SK-N-SH treated with all-trans-retinoic acid at 6 μM for 48 hours (cell line): ENCODE results near the gene NRDE2.

ENCODE experiments used
- ATAC-seq: fragments of 200-7000 bp; cut with Tn5 transposase; 3 replicates; pipeline ENCODE4 v1.9.1; 2020; ENCODE audit warnings: mild to moderate bottlenecking, moderate library complexity
- BACH2 ChIP-seq: fragments of 250-450 bp; sonication (Bioruptor Pico); IDR thresholded peaks from 2 replicates; pipeline ENCODE4 v1.9.0; 2021; ENCODE audit warnings: mild to moderate bottlenecking, borderline replicate concordance
- CREB5 ChIP-seq: fragments of 250-450 bp; sonication (Bioruptor Pico); IDR thresholded peaks from 2 replicates; pipeline ENCODE4 v1.5.1; 2020; ENCODE audit warnings: low read depth, mild to moderate bottlenecking, moderate library complexity
- CSDC2 ChIP-seq: fragments of 250-450 bp; sonication (Bioruptor Pico); IDR thresholded peaks from 2 replicates; pipeline ENCODE4 v1.5.0; 2020; ENCODE audit warnings: mild to moderate bottlenecking, moderate library complexity
- CSRNP3 ChIP-seq: fragments of 250-450 bp; sonication (Bioruptor Pico); IDR thresholded peaks from 2 replicates; pipeline ENCODE4 v1.5.1; 2021; ENCODE audit warnings: mild to moderate bottlenecking, moderate library complexity
- ESRRG ChIP-seq: fragments of 250-450 bp; sonication (Bioruptor Pico); IDR thresholded peaks from 2 replicates; pipeline ENCODE4 v1.6.1; 2021; ENCODE audit warnings: mild to moderate bottlenecking
- GLIS3 ChIP-seq: fragments of 250-450 bp; sonication (Bioruptor Pico); IDR thresholded peaks from 2 replicates; pipeline ENCODE4 v1.5.0; 2020; ENCODE audit warnings: mild to moderate bottlenecking, moderate library complexity
- ISL1 ChIP-seq: fragments of 250-450 bp; sonication (Bioruptor Pico); IDR thresholded peaks from 2 replicates; pipeline ENCODE4 v2.1.2; 2022; ENCODE audit warnings: mild to moderate bottlenecking, moderate library complexity
- OSR1 ChIP-seq: fragments of 250-450 bp; sonication (Bioruptor Pico); IDR thresholded peaks from 2 replicates; pipeline ENCODE4 v1.8.0; 2022; ENCODE audit warnings: moderate library complexity, mild to moderate bottlenecking, inconsistent platforms
- PATZ1 ChIP-seq: fragments of 250-450 bp; sonication (Bioruptor Pico); IDR thresholded peaks from 2 replicates; pipeline ENCODE4 v1.8.0; 2020; ENCODE audit warnings: mild to moderate bottlenecking, moderate library complexity, borderline replicate concordance
- POU6F1 ChIP-seq: fragments of 250-450 bp; sonication (Bioruptor Pico); IDR thresholded peaks from 2 replicates; pipeline ENCODE4 v1.8.0; 2021; ENCODE audit warnings: low read depth, mild to moderate bottlenecking, moderate library complexity, borderline replicate concordance
- RARB ChIP-seq: fragments of 250-450 bp; sonication (Bioruptor Pico); IDR thresholded peaks from 2 replicates; pipeline ENCODE4 v1.8.0; 2021; ENCODE audit warnings: mild to moderate bottlenecking, moderate library complexity
- SNAI2 ChIP-seq: fragments of 250-450 bp; sonication (Bioruptor Pico); IDR thresholded peaks from 2 replicates; pipeline ENCODE4 v1.5.0; 2020; ENCODE audit warnings: mild to moderate bottlenecking, moderate library complexity
- TCF4 ChIP-seq: fragments of 250-450 bp; sonication (Bioruptor Pico); IDR thresholded peaks from 2 replicates; pipeline ENCODE4 v1.8.0; 2021; ENCODE audit warnings: mild to moderate bottlenecking, moderate library complexity, borderline replicate concordance
- TOX ChIP-seq: fragments of 250-450 bp; sonication (Bioruptor Pico); IDR thresholded peaks from 2 replicates; pipeline ENCODE4 v1.8.0; 2021; ENCODE audit warnings: mild to moderate bottlenecking, moderate library complexity, borderline replicate concordance
- TSHZ2 ChIP-seq: fragments of 250-450 bp; sonication (Bioruptor Pico); IDR thresholded peaks from 2 replicates; pipeline ENCODE4 v1.5.0; 2020; ENCODE audit warnings: mild to moderate bottlenecking, moderate library complexity
- ZC3H10 ChIP-seq: fragments of 250-450 bp; sonication (Bioruptor Pico); IDR thresholded peaks from 2 replicates; pipeline ENCODE4 v1.5.1; 2021; ENCODE audit warnings: mild to moderate bottlenecking, moderate library complexity
- ZFP3 ChIP-seq: fragments of 250-450 bp; sonication (Bioruptor Pico); IDR thresholded peaks from 2 replicates; pipeline ENCODE4 v1.5.0; 2020; ENCODE audit warnings: mild to moderate bottlenecking, moderate library complexity
- ZFP30 ChIP-seq: fragments of 450-650 bp; formaldehyde crosslinking; IDR thresholded peaks from 2 replicates; pipeline ENCODE4 v1.5.0; 2022; ENCODE audit warnings: mild to moderate bottlenecking, moderate library complexity
- ZNF70 ChIP-seq: fragments of 450-650 bp; formaldehyde crosslinking; IDR thresholded peaks from 2 replicates; pipeline ENCODE4 v1.5.0; 2020; ENCODE audit warnings: mild to moderate bottlenecking, moderate library complexity

Gene NRDE2

GRCh38 chr14:90294872-90295271 is 36.9 kb downstream of the NRDE2 start (continued):
- no peak for TF ChIP-seq TSHZ2 (CRISPR knock-in tag)
- TF ChIP-seq TOX (CRISPR knock-in tag): no peak
- no peak for TF ChIP-seq CSDC2
- no peak for TF ChIP-seq TCF4 (CRISPR knock-in tag)
- TF ChIP-seq OSR1 (CRISPR knock-in tag): no peak
- no peak for TF ChIP-seq GLIS3 (CRISPR knock-in tag)
- TF ChIP-seq ISL1: no peak
- no peak for TF ChIP-seq POU6F1

GRCh38 chr14:90293766-90294730 is 37.7 kb downstream of the NRDE2 start:
- TF ChIP-seq RARB (no peak), TOX (CRISPR knock-in tag) (no peak), TSHZ2 (CRISPR knock-in tag) (no peak), CSRNP3 (CRISPR knock-in tag) (no peak), PATZ1 (CRISPR knock-in tag) (no peak), SNAI2 (CRISPR knock-in tag) (no peak), ZNF70 (CRISPR knock-in tag) (no peak), ESRRG (CRISPR knock-in tag) (no peak), ZC3H10 (CRISPR knock-in tag) (no peak)
- ATAC-seq: no peak; the same call in 2 of the 3 replicates

- ATAC-seq: no peak
- TF ChIP-seq BACH2 (CRISPR knock-in tag) (no peak), CSRNP3 (CRISPR knock-in tag) (no peak), RARB (no peak), ZC3H10 (CRISPR knock-in tag) (no peak), OSR1 (CRISPR knock-in tag) (no peak), ESRRG (CRISPR knock-in tag) (no peak), CREB5 (no peak), TOX (CRISPR knock-in tag) (no peak), ZFP30 (CRISPR knock-in tag) (no peak), ZFP3 (CRISPR knock-in tag) (no peak)
- TF ChIP-seq, all 23 proteins: peak for 0
Observed at GRCh38 chr14:90291699-90292098, 40.0 kb downstream of the NRDE2 start.
